ENCODE results near the gene TRPV6.

Gene TRPV6

GRCh38 chr7:142870566-142871259, 14.8 kb downstream of the TRPV6 start:
- FAIRE-seq (no peak), DNase-seq (ENCODE audit: low spot score) (no peak)

- FAIRE-seq: no peak
- DNase-seq (ENCODE audit: low spot score): no peak
Observed at GRCh38 chr7:142870147-142870559, 15.4 kb downstream of the TRPV6 start.

- DNase-seq (ENCODE audit: low spot score) (no peak), FAIRE-seq (no peak)
Observed at GRCh38 chr7:142869434-142869833, 16.1 kb downstream of the TRPV6 start.

- FAIRE-seq: no peak
Observed at GRCh38 chr7:142868986-142869415, 16.5 kb downstream of the TRPV6 start.

GRCh38 chr7:142868188-142868985, 17.2 kb downstream of the TRPV6 start:
- DNase-seq (ENCODE audit: low spot score) (no peak), FAIRE-seq (no peak)

More at GRCh38 chr7:142868986-142869415, 16.5 kb downstream of the TRPV6 start:
- DNase-seq (ENCODE audit: low spot score): no peak

GRCh38 chr7:142867398-142868187, 18.0 kb downstream of the TRPV6 start:
- FAIRE-seq: no peak
- DNase-seq (ENCODE audit: low spot score): no peak

GRCh38 chr7:142867097-142867378, 18.5 kb downstream of the TRPV6 start:
- DNase-seq (ENCODE audit: low spot score) (no peak), FAIRE-seq (no peak)

GRCh38 chr7:142866361-142867096, 19.0 kb downstream of the TRPV6 start:
- DNase-seq (ENCODE audit: low spot score) (no peak), FAIRE-seq (no peak)

- DNase-seq (ENCODE audit: low spot score) (no peak), FAIRE-seq (no peak)
Observed at GRCh38 chr7:142865766-142866165, 19.8 kb downstream of the TRPV6 start.

GRCh38 chr7:142864980-142865747, 20.4 kb downstream of the TRPV6 start:
- no peak for DNase-seq (ENCODE audit: low spot score)
- no peak for FAIRE-seq

- DNase-seq (ENCODE audit: low spot score) (no peak), FAIRE-seq (no peak)
Observed at GRCh38 chr7:142863891-142864685, 21.5 kb downstream of the TRPV6 start.

- FAIRE-seq (no peak), DNase-seq (ENCODE audit: low spot score) (no peak)
Observed at GRCh38 chr7:142862786-142863400, 22.7 kb downstream of the TRPV6 start.

- DNase-seq (ENCODE audit: low spot score) (no peak), FAIRE-seq (no peak)
Observed at GRCh38 chr7:142862351-142862750, 23.2 kb downstream of the TRPV6 start.

- FAIRE-seq (no peak), DNase-seq (ENCODE audit: low spot score) (no peak)
Observed at GRCh38 chr7:142860968-142861367, 24.6 kb downstream of the TRPV6 start.

- DNase-seq (ENCODE audit: low spot score) (no peak), FAIRE-seq (no peak)
Observed at GRCh38 chr7:142859829-142860228, 25.7 kb downstream of the TRPV6 start.

- no peak for DNase-seq (ENCODE audit: low spot score)
- no peak for FAIRE-seq
Observed at GRCh38 chr7:142859411-142859810, 26.1 kb downstream of the TRPV6 start.

GRCh38 chr7:142857625-142858024, 27.9 kb downstream of the TRPV6 start:
- DNase-seq (ENCODE audit: low spot score): no peak
- no peak for FAIRE-seq

GRCh38 chr7:142856565-142857245, 28.8 kb downstream of the TRPV6 start:
- DNase-seq (ENCODE audit: low spot score) (no peak), FAIRE-seq (no peak)
